Naive thymus-derived CD8-positive, alpha-beta T cell (primary cell): ENCODE results near the gene ACSS2. TPM values are rescaled to one million over a fixed set of nuclear protein-coding genes. Genes with fewer than 3 reads are reported as not detected.
"Not testable (repeated sequence)": the region's sequence is repeated elsewhere in the genome, so short reads cannot be mapped to it uniquely, and the experiment has no call there.

Source experiments
- ATAC-seq, 2 donors: fragments of 150-1000 bp; cut with Tn5 transposase in 1 of 2; sonication (Bioruptor Pico), chemical (Tn5 transposase) in 1 of 2; 1 replicate in 1 of 2; 2 replicates in 1 of 2; pipeline ENCODE4 v1.10.0; 2021; ENCODE audit warnings: mild to moderate bottlenecking in 2 of 2, moderate library complexity in 2 of 2
- POLR2A ChIA-PET: fragments of 350-600 bp; sonication (Branson Sonifier 250); formaldehyde crosslinking; loops from one replicate; lab custom pipeline; 2021; ENCODE audit warnings: antibody characterized with exemption; lab: Charles Lee
- DNase-seq, 10 donors: peaks; one replicate each; pipeline versions ENCODE4 v3.0.0 to v3.0.0-alpha.2; 2020 to 2022
- H3K27ac Mint-ChIP-seq, 10 donors: one replicate each; pipeline ENCODE4 v1.8.0; 2020 to 2022; ENCODE audit warnings: mild to moderate bottlenecking in 10 of 10, mixed read lengths in 10 of 10, moderate library complexity in 4 of 10, inconsistent platforms in 1 of 10
- H3K27me3 Mint-ChIP-seq, 5 donors: one replicate each; pipeline ENCODE4 v1.8.0; 2021 to 2022; ENCODE audit warnings: mixed read lengths in 5 of 5
- H3K36me3 Mint-ChIP-seq, 3 donors: one replicate each; pipeline ENCODE4 v1.8.0; 2020 to 2022; ENCODE audit warnings: mixed read lengths in 3 of 3, mild to moderate bottlenecking in 2 of 3, inconsistent platforms in 1 of 3
- H3K4me1 Mint-ChIP-seq, 4 donors: one replicate each; pipeline ENCODE4 v1.8.0; 2021 to 2022; ENCODE audit warnings: mixed read lengths in 4 of 4
- H3K4me3 Mint-ChIP-seq, 10 donors: one replicate each; pipeline ENCODE4 v1.8.0; 2020 to 2022; ENCODE audit warnings: mild to moderate bottlenecking in 10 of 10, mixed read lengths in 10 of 10, moderate library complexity in 6 of 10, inconsistent platforms in 1 of 10
- H3K9me3 Mint-ChIP-seq, 9 donors: one replicate each; pipeline ENCODE4 v1.8.0; 2020 to 2022; ENCODE audit warnings: mixed read lengths in 9 of 9, mild to moderate bottlenecking in 3 of 9, inconsistent platforms in 1 of 9, moderate library complexity in 1 of 9
- polyA plus RNA-seq, 3 donors: library from polyadenylated mRNA; unstranded; fragments of 300-500 nt; fragmentation: Illumina TruSeq; gene quantifications; one replicate each; pipeline ENCODE4 v1.2.3, GENCODE V29; 2021
- total RNA-seq, 8 experiments: library from RNA in 2 of 8; stranded (reverse) in 2 of 8; gene quantifications; one replicate each; pipeline ENCODE4 v1.2.3 and lab custom pipeline; 2021 to 2026

Gene ACSS2
- total and polyA plus RNA-seq, 5 experiments from 2014 or later, result 9.1 to 27.9 (median 10.9) TPM

DNA sequence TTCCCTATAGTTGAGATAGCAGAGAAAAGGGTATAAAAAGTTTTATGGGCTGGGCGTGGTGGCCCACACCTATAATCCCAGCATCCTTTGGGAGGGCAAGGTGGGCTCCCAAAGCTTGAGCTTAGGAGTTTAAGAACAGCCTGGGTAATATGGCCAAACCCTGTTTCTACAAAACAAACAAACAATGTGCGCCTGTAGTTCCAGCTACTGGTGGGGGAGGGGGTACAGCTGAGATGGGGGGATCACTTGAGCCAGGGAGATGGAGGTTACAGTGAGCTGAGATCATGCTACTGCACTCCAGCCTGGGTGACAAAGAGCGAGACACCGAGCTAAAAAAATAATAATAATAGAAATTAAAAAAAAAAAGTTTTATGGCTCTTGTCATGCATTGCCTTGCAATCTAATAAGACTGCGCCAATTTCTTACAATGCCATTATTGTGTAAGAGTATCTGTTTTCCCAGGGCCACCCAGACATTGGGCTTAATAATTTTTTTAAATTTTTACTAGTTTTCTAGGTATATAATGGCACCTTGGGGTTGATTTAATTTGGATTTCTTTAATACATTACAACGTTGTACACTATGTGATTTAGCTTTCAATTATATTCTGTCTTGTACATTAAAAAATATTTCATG lies 3.9 kb downstream of the ACSS2 start:
- H3K27me3 Mint-ChIP-seq, result no peaks in the 10 kb centered on the region
- peaks cover 11 to 29% (median 22%) of the 10 kb centered on the region in 4 donors for H3K4me1 Mint-ChIP-seq
- POLR2A ChIA-PET, result interaction anchor here (0.7 kb wide), 1 partner anchor 57 kb away, joined by 3 read pairs; no protein-coding TSS in a partner anchor
- ATAC-seq (no peak), DNase-seq (no peak)
- no peak overlapping the region for H3K4me3 Mint-ChIP-seq
- H3K36me3 Mint-ChIP-seq, result peaks cover 0 to 20% (median 9%) of the 10 kb centered on the region in 3 donors
- H3K27ac Mint-ChIP-seq, result peak overlapping the region in 2 of 10 donors; percentile 15 to 24
- H3K9me3 Mint-ChIP-seq, result no peaks in the 10 kb centered on the region

DNA sequence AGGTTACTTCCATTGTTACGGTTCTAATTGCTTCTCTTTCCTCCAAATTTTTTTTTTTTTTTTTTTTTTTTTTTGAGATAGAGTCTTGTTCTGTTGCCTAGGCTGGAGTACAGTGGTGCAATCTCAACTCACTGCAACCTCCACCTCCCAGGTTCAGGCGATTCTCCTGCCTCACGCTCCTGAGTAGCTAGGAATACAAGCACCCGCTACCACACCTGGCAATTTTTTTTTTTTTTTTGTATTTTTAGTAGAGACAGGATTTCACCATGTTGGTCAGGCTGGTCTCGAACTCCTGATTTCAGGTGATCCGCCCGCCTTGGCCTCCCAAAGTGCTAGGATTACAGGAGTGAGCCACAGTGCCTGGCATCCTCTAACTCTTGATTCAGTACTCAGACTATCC lies 4.6 kb downstream of the ACSS2 start:
- DNase-seq, H3K4me3 Mint-ChIP-seq, ATAC-seq, H3K9me3 Mint-ChIP-seq, H3K27me3 Mint-ChIP-seq, H3K27ac Mint-ChIP-seq: not testable (repeated sequence)
- POLR2A ChIA-PET, result interaction anchor here (0.7 kb wide), 2 partner anchors 56 to 94 kb away, joined by 3 to 4 read pairs; no protein-coding TSS in a partner anchor
- Mint-ChIP-seq H3K4me1 (peaks cover 8 to 23% (median 15%) of the 10 kb centered on the region in 4 donors), H3K36me3 (peaks cover 0 to 23% (median 9%) of the 10 kb centered on the region in 3 donors)

DNA sequence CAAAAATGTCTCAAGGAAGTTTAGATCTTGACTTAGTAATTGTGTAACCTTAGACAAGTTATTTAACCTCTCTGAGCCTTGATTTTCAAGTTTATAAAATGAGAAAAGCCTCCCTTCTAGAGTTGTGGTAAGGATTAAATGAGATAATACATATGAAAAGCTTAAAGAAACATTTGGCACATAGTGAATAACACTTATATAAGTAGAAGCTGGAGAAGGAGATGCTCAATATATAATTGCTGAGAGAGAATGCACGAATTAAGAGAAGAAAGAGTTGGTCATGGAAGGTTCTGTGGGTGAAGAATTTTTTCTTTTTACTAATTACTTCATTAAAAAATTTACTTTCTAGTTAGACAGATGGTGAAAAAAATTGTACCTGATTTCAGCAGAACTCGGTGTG lies 5.3 kb downstream of the ACSS2 start:
- Mint-ChIP-seq H3K4me3 (no peak overlapping the region), H3K36me3 (peaks cover 0 to 26% (median 9%) of the 10 kb centered on the region in 3 donors), H3K27ac (peak overlapping the region in 1 of 10 donors; percentile 40), H3K4me1 (peaks cover 6 to 19% (median 11%) of the 10 kb centered on the region in 4 donors), H3K9me3 (no peaks in the 10 kb centered on the region), H3K27me3 (no peaks in the 10 kb centered on the region)
- DNase-seq (no peak), ATAC-seq (no peak)
- POLR2A ChIA-PET, result interaction anchor here (0.6 kb wide), 1 partner anchor 553 kb away, joined by 5 read pairs; no protein-coding TSS in a partner anchor

DNA sequence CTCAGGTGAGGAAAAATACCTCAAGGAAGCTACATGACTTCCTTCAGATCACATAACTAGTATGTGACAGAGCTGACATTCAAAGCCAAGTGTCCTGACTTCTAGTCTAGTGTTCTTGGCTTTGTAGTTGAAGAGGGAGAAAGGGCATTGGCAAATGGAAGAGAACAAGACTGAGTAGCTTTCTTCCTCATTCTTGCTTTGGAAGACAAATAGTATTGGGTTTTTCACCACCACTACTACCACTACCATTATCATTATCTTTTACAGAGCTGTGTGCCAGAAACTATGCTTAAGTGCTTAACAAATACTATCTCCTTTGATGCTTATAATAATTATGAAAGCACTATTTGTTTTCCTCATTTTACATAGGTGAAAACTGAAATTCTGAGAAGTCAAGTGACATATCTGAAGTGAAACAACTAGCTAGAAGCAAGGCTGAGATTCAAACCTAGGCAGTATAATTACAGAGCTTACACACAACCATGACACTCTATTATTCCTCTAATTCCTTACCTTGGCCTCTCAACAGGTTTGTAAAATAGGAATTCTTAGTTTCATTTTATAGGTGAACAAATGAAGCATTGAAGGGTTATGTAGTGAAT lies 6.8 kb downstream of the ACSS2 start:
- H3K4me1 Mint-ChIP-seq, result peaks cover 0 to 9% (median 5%) of the 10 kb centered on the region in 4 donors

DNA sequence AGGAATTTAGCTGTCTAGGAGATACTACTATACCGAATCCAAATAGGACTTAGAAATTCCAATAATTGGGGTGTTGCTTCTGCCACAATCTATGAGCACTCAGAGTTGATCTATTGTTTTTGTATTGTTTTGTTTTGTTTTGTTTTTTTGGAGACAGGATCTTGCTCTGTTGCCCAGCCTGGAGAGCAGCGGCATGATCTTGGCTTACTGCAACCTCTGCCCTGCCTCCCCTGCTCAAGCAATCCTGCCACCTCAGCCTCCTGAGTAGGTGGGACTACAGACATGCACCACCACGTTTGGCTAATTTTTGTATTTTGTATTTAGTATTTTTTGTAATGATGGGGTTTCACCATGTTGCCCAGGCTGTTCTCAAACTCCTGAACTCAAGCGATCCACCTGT lies 7.4 kb downstream of the ACSS2 start:
- H3K4me3 Mint-ChIP-seq, result no peak overlapping the region
- POLR2A ChIA-PET, result interaction anchor here (1.6 kb wide), 1 partner anchor 12 kb away, joined by 3 read pairs; no protein-coding TSS in a partner anchor
- no peaks in the 10 kb centered on the region for H3K27me3 Mint-ChIP-seq
- H3K36me3 Mint-ChIP-seq, result peaks cover 0 to 30% (median 9%) of the 10 kb centered on the region in 3 donors
- H3K27ac Mint-ChIP-seq, result no peak overlapping the region
- peaks cover 3 to 6% (median 4%) of the 10 kb centered on the region in 4 donors for H3K4me1 Mint-ChIP-seq
- no peaks in the 10 kb centered on the region for H3K9me3 Mint-ChIP-seq
- no peak for ATAC-seq
- DNase-seq, result no peak

More for the DNA sequence above, 6.8 kb downstream of the ACSS2 start:
- POLR2A ChIA-PET, result interaction anchor here (1.6 kb wide), 1 partner anchor 11 kb away, joined by 3 read pairs; no protein-coding TSS in a partner anchor
- ATAC-seq (no peak), DNase-seq (no peak)
- no peaks in the 10 kb centered on the region for H3K27me3 Mint-ChIP-seq
- H3K27ac Mint-ChIP-seq, result peak overlapping the region in 4 of 10 donors; percentile 16 to 66 (median 34)
- no peak overlapping the region for H3K4me3 Mint-ChIP-seq
- no peaks in the 10 kb centered on the region for H3K9me3 Mint-ChIP-seq
- peaks cover 0 to 30% (median 9%) of the 10 kb centered on the region in 3 donors for H3K36me3 Mint-ChIP-seq

DNA sequence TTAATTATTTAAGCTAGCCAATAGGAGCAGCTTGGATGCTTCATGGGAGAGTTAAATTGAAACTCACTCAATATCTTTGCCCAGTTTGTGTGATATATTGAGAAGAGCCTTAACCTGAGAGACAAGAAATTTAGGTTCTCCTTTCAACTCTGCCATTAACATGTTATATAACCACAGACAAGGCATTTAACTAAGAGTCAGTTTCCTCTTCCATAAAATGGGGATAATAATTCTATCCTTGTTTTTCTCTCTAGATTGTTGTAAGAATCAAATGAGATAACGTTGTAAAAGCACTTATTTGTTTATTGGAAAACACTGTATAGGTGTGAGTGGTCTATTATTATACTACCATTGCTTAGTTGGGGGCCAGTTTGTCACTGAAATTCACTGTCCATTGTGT lies 7.8 kb downstream of the ACSS2 start:
- DNase-seq (no peak), ATAC-seq (no peak)
- Mint-ChIP-seq H3K36me3 (peaks cover 0 to 30% (median 9%) of the 10 kb centered on the region in 3 donors), H3K4me1 (peaks cover under 1 to 3% (median 2%) of the 10 kb centered on the region in 4 donors), H3K9me3 (no peaks in the 10 kb centered on the region), H3K27ac (no peak overlapping the region), H3K4me3 (no peak overlapping the region), H3K27me3 (no peaks in the 10 kb centered on the region)
- POLR2A ChIA-PET, result interaction anchor here (1.6 kb wide), 1 partner anchor 12 kb away, joined by 3 read pairs; no protein-coding TSS in a partner anchor

DNA sequence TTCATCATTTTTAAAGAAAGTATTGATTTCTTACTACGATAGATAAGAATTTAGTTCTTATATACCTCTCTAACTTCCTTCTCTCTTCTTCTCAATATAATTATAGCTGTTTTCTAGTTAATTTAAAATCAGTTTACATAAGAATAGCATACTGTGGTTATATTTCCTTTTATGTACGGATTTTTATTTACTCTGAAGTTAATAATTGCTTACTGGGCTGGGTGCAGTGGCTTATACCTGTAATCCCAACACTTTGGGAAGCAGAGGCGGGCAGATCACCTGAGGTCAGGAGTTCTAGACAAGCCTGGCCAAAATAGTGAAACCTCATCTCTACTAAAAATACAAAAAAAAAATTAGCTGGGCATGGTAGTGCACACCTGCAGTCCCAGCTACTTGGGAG lies 9.7 kb downstream of the ACSS2 start:
- ATAC-seq (no peak), DNase-seq (no peak)
- H3K4me3 Mint-ChIP-seq, result no peak overlapping the region
- no peaks in the 10 kb centered on the region for H3K9me3 Mint-ChIP-seq
- H3K4me1 Mint-ChIP-seq, result peaks cover 9 to 15% (median 10%) of the 10 kb centered on the region in 4 donors
- no peaks in the 10 kb centered on the region for H3K27me3 Mint-ChIP-seq
- H3K27ac Mint-ChIP-seq, result no peak overlapping the region
- POLR2A ChIA-PET, result no interaction called here
- peaks cover 0 to 30% (median 9%) of the 10 kb centered on the region in 3 donors for H3K36me3 Mint-ChIP-seq

DNA sequence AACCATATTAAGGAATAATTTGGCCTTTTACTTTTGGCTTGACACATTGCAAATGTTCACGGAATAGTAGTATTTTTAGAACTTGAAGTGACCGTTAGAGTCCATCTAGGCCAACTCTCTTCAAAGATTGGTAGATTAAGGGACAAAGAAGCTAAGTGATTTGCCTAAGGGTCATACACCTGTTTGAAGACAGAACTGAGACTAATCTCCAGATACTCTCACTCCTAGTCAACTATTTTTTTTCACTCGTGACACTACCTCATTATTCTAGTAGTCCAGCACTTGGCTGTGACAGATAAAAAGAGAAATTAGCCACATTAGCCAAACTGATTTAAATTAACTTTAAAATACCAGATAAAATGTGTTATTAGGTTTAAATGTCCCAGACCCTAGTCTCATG lies 10.6 kb downstream of the ACSS2 start:
- DNase-seq (no peak), ATAC-seq (no peak)
- Mint-ChIP-seq H3K36me3 (peaks cover 0 to 30% (median 9%) of the 10 kb centered on the region in 3 donors), H3K4me3 (no peak overlapping the region), H3K9me3 (no peaks in the 10 kb centered on the region), H3K27me3 (no peaks in the 10 kb centered on the region), H3K27ac (no peak overlapping the region), H3K4me1 (peaks cover 10 to 24% (median 18%) of the 10 kb centered on the region in 4 donors)
- POLR2A ChIA-PET, result no interaction called here

DNA sequence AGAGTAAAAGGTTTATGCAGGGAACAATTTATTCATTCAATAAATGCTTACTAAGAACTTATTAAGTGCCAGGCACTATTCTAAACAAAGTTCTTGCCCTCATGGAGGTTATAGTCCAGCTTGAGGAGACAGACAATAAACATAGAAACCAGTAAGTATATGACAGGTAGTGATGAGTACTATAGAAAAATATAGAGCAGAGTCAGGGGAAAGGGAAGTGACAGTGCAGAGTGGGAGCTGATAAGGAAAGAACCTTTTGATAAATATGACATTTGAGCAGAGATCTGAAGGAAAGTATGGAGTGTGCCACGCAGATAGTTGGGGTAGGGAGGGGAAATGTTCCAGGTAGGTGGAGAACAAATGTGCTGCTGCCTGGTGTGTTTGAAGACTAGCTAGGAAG lies 12.1 kb downstream of the ACSS2 start:
- Mint-ChIP-seq H3K9me3 (no peaks in the 10 kb centered on the region), H3K4me3 (no peak overlapping the region), H3K27ac (peak overlapping the region in 2 of 10 donors; percentile 4 to 15), H3K27me3 (no peaks in the 10 kb centered on the region), H3K4me1 (peaks cover 10 to 24% (median 23%) of the 10 kb centered on the region in 4 donors), H3K36me3 (peaks cover 0 to 21% (median 3%) of the 10 kb centered on the region in 3 donors)
- POLR2A ChIA-PET, result no interaction called here
- DNase-seq (no peak), ATAC-seq (no peak)

DNA sequence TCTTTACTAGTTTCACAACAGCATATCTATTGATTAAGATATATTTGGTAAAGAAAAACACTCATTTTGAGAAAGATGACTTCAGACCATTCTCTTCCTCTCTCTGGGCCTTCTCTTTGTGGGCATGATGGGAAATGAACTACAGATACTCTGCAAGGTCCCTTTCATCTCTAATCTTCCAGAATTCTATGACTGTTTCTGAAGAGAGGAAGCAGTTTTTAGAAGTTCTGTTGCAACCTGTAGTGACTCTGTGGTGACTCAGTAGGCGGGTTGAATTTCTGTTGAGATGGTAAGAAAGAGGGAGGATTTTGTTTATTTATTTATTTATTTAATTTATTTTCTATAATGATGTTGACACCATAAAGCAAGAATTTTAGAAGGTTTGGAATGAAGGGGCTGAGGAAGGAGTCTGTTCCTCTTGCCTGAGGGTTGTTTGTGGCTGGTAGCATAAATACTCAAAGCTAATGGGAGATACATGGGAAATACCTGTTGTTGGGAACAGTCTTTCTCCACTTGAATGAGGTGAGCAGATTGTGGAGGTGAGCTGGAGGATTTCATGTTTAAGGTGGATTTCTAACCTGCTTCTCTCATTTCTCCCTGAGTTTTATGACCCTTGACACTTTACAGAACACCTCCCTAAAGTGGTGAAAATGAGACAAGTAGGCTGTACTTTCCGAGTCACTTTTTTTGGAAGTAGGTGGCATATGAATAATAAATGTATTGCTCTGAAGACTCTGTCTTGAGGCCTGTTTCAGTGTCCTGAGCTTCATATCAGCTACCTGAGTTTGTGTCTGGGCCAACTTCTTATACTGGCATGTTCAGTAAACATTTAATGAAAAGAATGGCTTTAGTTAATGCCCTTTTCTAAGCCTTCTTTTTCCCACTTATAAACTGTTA lies 15.0 kb downstream of the ACSS2 start:
- Mint-ChIP-seq H3K4me3 (no peak overlapping the region), H3K36me3 (peaks cover 0 to 8% (median 0%) of the 10 kb centered on the region in 3 donors), H3K4me1 (peaks cover 10 to 24% (median 23%) of the 10 kb centered on the region in 4 donors), H3K9me3 (no peaks in the 10 kb centered on the region), H3K27ac (peak overlapping the region in 7 of 10 donors; percentile 1 to 88 (median 36)), H3K27me3 (no peaks in the 10 kb centered on the region)
- POLR2A ChIA-PET, result no interaction called here
- ATAC-seq (peak; percentile 63 to 87), DNase-seq (peak in 2 of 10 donors; percentile 15 to 23)

DNA sequence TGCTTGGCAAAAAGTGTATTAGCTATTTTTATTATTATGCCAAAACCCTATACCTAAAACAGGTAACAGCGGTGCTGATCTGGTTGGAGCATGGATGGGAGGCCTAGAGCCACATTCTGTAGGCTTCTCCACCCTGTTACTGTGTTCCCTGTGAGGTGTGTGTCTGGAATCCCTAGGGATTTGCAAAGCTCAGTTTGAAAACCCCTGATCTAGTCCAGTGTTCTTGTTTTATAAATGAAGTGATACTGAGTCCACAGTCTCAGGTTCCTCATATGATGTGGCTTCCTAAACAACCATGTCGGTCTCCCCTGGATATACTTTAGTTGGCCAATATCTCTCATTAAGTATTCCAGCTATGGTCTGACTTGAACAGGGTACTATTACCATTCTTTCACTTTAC lies 16.3 kb downstream of the ACSS2 start:
- Mint-ChIP-seq H3K27ac (peak overlapping the region in 2 of 10 donors; percentile 7 to 88), H3K36me3 (peaks cover 0 to 3% (median 0%) of the 10 kb centered on the region in 3 donors), H3K4me3 (no peak overlapping the region), H3K9me3 (no peaks in the 10 kb centered on the region), H3K4me1 (peaks cover 10 to 24% (median 23%) of the 10 kb centered on the region in 4 donors), H3K27me3 (no peaks in the 10 kb centered on the region)
- ATAC-seq (no peak), DNase-seq (no peak)
- POLR2A ChIA-PET, result interaction anchor here (0.6 kb wide), 1 partner anchor 14 kb away, joined by 3 read pairs; no protein-coding TSS in a partner anchor

DNA sequence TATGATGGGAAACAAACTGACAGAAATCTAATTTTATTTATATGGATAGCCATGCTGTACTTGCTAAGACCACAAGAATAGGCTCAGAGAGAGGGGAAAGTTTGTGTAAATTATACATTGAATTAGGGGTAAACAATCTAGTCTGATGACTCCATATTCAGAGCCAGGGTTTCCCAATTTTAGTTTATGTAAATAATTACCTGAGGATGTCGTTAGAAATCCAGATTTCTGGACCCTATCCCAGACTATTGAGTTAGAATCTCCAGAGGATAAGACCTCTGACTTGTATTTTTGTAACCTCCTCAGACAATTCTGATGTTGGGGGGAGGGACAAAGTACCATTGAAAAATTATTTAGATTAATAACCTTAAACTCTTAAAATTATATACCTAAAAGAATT lies 18.3 kb downstream of the ACSS2 start:
- POLR2A ChIA-PET, result no interaction called here

More for the DNA sequence above, 18.3 kb downstream of the ACSS2 start:
- no peaks in the 10 kb centered on the region for H3K9me3 Mint-ChIP-seq
- ATAC-seq (no peak), DNase-seq (no peak)
- no peaks in the 10 kb centered on the region for H3K27me3 Mint-ChIP-seq
- H3K4me3 Mint-ChIP-seq, result no peak overlapping the region
- no peak overlapping the region for H3K27ac Mint-ChIP-seq
- peaks cover 9 to 24% (median 20%) of the 10 kb centered on the region in 4 donors for H3K4me1 Mint-ChIP-seq
- H3K36me3 Mint-ChIP-seq, result peaks cover 0 to 3% (median 0%) of the 10 kb centered on the region in 3 donors
